Measurements from ENCODE around the gene GRIN2D.
"Not testable (repeated sequence)": the region's sequence is repeated elsewhere in the genome, so short reads cannot be mapped to it uniquely, and the experiment has no call there.

The GRIN2D gene

DNA sequence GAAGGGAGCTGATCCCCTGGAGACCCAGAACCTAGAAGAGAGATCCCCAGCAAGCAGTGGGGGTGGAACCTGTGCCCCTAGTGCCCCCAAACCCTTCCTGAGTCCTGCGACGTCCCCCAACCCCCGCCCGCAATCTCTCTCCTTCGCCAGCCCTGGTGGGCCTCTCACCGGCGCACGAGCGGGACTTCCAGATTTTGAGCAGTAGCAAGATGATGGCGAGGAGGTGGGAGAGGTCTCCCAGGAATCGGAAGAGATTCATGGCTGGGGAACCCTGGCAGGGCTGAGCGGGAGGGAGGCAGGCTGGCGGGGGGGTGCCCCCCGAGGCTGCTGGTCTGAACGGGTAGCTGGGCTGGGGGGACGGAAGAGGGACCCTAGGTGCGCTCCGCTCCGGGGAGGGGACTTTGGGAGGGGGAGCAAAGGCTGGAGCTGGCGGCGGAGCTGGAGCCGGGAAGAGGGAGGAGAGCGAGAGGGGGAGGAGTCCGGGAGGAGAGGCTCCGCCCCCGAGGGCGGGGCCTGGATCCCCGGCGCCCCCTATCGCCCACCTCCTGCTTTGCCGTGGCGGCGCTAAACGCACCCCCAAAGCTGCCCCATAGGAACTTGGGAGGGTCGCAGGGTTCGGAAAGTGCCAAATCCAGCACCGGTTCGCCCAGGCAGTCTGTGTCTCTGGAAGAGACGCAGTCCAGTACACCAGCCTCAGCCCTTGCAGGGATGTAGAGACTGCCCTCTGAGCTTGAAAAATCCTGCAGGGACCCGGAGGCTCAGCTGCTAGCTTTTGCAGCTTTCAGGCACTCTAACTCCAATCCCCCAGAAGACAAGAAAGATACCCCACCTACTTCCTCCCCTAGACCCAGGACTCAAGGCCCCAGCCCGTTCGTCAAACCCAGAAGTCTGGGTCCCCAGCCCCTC lies 2.1 kb upstream of the GRIN2D start, which contains the start of gene KDELR1:
KDELR1 (minus strand) TSS at position 452 of the 906 bp plus-strand sequence; CDS start at position 259, 193 bp downstream.
- TF ChIP-seq, protein P1, sequence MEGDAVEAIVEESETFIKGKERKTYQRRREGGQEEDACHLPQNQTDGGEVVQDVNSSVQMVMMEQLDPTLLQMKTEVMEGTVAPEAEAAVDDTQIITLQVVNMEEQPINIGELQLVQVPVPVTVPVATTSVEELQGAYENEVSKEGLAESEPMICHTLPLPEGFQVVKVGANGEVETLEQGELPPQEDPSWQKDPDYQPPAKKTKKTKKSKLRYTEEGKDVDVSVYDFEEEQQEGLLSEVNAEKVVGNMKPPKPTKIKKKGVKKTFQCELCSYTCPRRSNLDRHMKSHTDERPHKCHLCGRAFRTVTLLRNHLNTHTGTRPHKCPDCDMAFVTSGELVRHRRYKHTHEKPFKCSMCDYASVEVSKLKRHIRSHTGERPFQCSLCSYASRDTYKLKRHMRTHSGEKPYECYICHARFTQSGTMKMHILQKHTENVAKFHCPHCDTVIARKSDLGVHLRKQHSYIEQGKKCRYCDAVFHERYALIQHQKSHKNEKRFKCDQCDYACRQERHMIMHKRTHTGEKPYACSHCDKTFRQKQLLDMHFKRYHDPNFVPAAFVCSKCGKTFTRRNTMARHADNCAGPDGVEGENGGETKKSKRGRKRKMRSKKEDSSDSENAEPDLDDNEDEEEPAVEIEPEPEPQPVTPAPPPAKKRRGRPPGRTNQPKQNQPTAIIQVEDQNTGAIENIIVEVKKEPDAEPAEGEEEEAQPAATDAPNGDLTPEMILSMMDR (IDR thresholded peaks at IDR 0.05; ENCODE audit: low read depth, low read length, missing control alignments) = peak; percentile 93
- DNase-seq (ENCODE audit: extremely low read depth, low read depth) = no peak

DNA sequence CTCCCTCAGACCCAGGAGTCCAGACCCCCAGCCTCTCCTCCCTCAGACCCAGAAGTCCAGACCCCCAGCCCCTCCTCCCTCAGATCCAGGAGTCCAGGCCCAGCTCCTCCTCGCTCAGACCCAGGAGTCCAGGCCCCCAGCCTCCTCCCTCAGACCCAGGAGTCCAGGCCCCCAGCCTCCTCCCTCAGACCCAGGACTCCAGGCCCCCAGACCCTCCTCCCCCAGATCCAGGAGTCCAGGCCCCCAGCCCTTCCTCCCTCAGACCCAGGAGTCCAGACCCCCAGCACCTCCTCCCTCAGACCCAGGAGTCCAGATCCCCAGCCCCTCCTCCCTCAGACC lies 1.5 kb upstream of the GRIN2D start:
- DNase-seq (ENCODE audit: extremely low read depth, low read depth); H3K4me3 ChIP-seq (replicated peaks; ENCODE audit: low read depth, low read length): not testable (repeated sequence)

More for the DNA sequence above, 2.1 kb upstream of the GRIN2D start, which contains the start of gene KDELR1:
- H3K4me3 ChIP-seq (replicated peaks; ENCODE audit: low read depth, low read length) = peak within 1 kb of the TSS; percentile 97

DNA sequence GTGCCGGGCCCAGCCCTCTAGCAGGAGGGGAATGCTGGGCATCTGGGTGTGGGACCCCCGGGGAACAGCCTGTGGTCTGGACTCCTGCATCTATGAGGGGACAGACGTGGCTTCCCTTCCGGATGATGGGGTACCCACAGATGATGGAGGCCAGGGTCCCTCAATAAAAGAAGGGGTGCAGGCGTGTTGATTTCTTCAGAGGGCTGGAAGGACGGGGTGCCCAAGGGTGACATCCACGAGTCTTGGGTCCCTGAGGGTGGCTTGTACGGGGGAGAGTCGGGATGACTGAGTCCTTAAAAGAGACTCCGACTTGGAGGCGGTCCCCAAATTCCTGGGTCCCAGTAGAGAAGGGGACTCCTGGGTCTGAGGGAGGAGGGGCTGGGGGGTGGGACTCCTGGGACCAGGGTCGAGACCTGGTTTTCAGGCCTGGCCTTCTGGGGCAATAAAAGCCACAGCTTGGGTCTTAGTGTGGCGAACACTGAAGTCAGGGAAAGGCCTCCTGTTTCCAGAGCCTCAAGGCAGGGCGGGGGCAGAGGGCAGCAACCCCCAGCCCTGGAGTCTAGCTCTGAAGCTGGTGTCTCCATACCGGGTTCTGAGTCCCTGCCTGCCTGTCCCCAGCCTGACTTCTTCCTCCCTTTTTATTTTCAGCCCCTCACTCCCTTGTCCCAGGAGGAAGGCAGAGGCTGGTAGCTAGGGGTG lies 459 bp upstream of the GRIN2D start:
- no peak for DNase-seq (ENCODE audit: extremely low read depth, low read depth)
- no peak overlapping the region for H3K4me3 ChIP-seq (replicated peaks; ENCODE audit: low read depth, low read length)
- TF ChIP-seq, protein P1 (IDR thresholded peaks at IDR 0.05; ENCODE audit: low read depth, low read length, missing control alignments) = no peak

GRCh38 chr19:48394331-48395169 lies 1.1 kb downstream of the GRIN2D start:
- no peak for DNase-seq (ENCODE audit: extremely low read depth, low read depth)
- no peak overlapping the region; the same call in 1 of the 2 replicates for H3K4me3 ChIP-seq (replicated peaks; ENCODE audit: low read depth, low read length)
- TF ChIP-seq, protein P1 (IDR thresholded peaks at IDR 0.05; ENCODE audit: low read depth, low read length, missing control alignments) = no peak

DNA sequence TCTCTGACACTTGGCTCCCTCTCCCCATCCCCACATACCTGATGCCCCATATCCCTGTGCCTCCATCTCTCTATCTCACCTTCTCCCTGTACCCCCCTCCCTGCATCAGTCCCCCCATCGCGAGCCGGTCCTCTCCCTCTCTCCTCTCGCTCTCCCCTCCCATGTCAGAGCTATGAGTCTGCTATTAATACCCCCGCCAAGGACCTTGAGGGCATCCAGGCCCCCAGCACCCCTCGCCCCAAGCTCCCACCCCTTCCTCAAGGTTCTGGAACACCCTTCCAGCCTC lies 1.6 kb downstream of the GRIN2D start:
- TF ChIP-seq, protein P1 (IDR thresholded peaks at IDR 0.05; ENCODE audit: low read depth, low read length, missing control alignments) = no peak
- no peak overlapping the region for H3K4me3 ChIP-seq (replicated peaks; ENCODE audit: low read depth, low read length)
- DNase-seq (ENCODE audit: extremely low read depth, low read depth) = no peak

DNA sequence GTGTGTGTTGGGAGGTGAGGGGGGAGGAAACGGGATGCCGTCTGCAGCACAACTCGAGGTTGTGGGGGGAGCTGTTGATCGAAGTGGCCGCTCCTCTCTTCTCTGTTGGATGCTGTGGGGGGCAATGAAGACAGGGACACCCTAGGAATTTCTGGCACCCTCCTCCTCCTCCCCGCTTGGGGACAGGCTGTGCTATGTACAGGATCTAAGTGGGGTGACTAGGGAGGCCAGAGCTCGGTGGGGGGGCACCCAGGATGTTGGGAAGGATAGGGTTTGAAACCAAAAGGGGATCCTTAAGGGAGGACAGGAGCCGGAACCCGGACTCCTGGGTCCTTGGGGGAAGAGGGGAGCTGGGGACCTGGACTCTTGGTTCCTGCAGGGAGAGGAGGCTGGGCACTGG lies 2.0 kb downstream of the GRIN2D start:
- no peak overlapping the region for H3K4me3 ChIP-seq (replicated peaks; ENCODE audit: low read depth, low read length)
- no peak for DNase-seq (ENCODE audit: extremely low read depth, low read depth)
- TF ChIP-seq, protein P1 (IDR thresholded peaks at IDR 0.05; ENCODE audit: low read depth, low read length, missing control alignments) = no peak

All from HFF-Myc (cell line).